Endometrial microvascular endothelial cells (primary cell): Measurements from ENCODE around the gene CYP24A1. TPM values are rescaled to one million over a fixed set of nuclear protein-coding genes. Genes with fewer than 3 reads are reported as not detected.

ENCODE experiments used
- in situ Hi-C: cut with HindIII; loops from 2 replicates; pipeline ENCODE4 v1.10.0; 2017; ENCODE audit warnings: low sequenced_read_pairs, low pct_unique_long_range_greater_than_20kb; ENCODE audit errors: inconsistent ontology term
- total RNA-seq: library from RNA; depleted of rRNA; stranded (reverse); fragments of >200 nt; gene quantifications from one replicate; pipeline ENCODE4 v1.2.3, GENCODE V29; 2015; ENCODE audit errors: inconsistent ontology term

The CYP24A1 gene
- total RNA-seq, 1 donor from 2014 or later, result not detected

- in situ Hi-C loops, result no loop called here
These were observed 6.2 kb upstream of the CYP24A1 start for GRCh38 chr20:54179946-54180345.

GRCh38 chr20:54178256-54178655 lies 4.5 kb upstream of the CYP24A1 start:
- in situ Hi-C loops, result no loop called here

GRCh38 chr20:54177378-54177777 lies 3.6 kb upstream of the CYP24A1 start:
- in situ Hi-C loops, result no loop called here

DNA sequence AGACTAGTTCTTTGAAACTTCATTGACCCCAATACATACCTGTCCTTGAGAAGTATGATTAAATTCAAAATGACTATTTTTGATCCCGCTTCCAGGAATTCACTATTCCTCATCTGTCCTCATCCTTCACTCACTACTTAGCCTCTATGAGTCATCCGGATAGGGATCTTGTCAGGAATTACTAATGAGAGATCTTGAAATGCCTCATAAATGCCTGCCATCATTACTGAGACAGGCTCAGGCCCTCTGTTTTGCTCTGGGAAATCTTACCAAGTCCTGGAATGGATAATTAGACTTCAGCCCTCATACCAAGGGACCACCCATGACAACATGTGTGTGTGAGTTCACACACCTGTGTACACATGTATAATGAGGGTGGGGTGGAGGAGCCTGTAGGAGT lies 2.8 kb upstream of the CYP24A1 start:
- in situ Hi-C loops, result no loop called here

GRCh38 chr20:54174457-54175175 lies 830 bp upstream of the CYP24A1 start:
- in situ Hi-C loops, result no loop called here

- in situ Hi-C loops, result no loop called here
These were observed 732 bp downstream of the CYP24A1 start for GRCh38 chr20:54172856-54173652.

DNA sequence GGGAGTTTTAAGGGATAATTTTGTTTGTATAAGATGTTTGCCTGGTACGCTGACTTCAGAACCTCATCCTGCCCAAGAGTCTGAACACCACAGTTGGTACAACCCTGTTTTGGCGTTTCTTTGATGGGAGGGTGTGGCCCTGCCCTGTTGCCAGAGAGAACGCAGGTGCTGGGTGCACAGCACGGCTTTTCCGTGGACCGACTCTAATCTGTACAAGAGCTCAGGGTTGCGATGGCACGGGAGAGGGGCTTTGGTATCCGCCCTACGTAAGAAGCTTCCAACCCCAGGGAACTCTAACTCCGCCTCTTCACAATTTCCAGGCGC lies 1.3 kb downstream of the CYP24A1 start:
- in situ Hi-C loops, result no loop called here

GRCh38 chr20:54170963-54171362 lies 2.8 kb downstream of the CYP24A1 start:
- in situ Hi-C loops, result no loop called here

DNA sequence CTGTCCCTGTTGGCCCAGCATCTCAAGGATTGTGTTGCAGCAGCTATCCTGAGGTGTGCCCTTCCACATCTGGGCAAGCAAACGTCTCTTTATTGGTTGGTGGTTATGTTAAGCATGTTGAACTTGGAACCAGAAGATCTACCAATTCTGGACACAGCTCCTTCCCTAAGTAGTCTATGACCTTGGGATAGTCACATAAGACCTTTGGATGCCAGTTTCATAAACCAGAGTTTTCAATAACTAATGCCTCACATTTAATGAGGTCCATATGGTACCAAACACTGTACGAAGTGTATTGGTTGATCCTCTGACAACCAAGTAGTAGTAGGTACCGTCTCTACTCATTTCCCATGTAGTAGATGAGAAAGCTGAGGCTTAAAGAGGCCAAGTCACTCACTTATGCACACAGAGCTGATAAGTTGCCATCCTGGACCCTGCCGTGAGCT lies 3.7 kb downstream of the CYP24A1 start:
- in situ Hi-C loops, result no loop called here

DNA sequence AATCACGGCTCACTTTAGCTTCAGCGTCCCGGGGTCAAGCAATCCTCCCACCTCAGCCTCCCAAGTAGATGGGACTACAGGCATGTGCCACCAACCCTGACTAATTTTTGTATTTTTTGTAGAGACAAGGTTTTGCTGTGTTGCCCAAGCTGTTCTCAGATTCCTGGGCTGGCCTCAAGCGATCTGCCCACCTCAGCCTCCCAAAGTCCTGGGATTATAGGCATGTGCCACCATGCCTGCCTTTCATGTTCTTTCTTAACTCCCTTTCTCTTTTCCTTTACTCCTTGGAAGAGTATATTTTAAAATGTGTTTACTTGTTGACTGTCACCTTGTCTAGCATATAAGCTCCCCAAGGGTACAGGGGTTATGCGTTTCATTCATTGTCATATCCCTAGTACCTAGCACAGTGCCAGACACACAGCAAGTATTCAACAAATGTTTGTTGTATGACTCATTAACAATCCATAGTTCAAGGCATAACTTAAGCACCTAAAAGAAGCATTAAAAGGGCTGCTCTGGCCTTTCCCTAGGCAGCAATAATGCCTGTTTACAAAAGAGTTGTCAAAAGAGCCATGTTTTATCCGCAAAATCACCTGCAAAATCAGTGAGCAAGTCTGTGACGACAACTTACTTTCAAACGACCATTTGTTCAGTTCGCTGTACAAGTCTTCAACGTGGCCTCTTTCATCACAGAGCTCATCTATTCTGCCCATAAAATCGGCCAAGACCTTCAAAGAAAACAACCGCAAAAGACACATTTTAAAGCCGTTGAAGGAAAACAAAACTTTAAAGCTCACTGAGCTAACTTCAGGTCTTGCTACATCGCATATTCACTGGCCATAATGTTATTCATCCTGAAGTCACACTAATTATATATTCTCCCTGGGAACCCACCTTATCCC lies 4.6 kb downstream of the CYP24A1 start:
- in situ Hi-C loops, result no loop called here

DNA sequence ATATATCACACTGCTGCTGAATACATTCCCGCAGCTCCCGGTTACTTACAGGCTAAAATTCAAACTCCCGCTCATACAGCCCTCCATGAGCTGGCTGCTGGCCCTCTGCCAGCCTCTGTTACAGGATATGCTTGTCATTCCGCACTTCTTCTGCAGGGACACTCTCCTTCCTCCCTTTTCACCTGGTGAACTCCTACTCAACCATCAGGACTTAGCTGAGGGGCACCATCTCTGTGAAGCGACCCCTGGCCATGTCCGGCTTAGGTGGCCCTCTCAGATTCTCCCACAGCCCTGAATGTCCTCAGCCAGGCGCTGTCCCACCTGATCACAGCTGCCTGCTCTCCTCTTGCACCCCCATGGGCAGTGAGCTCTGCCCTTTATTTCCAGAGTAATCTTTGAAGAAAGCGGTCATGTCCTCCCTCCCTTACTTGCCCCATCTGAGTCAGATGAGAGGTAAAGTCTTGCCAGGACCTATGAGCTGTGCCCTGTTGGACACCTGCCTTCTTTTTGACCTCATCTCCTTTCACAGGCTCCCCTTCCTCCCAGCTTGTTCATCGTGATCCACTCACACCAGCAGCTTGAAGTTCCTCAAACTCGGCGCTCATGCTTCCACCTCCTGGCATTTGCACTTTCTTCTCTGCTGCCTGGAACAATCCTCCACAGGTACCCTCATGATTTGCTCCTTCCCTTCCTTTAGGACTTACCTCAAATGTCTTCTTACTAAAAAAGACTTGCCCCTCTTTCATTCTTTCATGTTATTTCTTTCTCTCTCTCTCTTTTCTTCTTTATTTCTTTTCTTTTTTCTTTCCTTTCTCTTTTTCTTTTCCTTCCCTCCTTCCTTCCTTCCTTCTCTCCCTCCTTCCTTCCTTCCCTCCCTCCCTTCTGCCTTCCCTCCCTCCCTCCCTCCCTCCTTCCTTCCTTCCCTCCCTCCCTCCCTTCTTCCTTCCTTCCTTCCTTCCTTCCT lies 5.6 kb downstream of the CYP24A1 start:
- in situ Hi-C loops, result no loop called here

- in situ Hi-C loops, result no loop called here
These were observed 6.7 kb downstream of the CYP24A1 start for GRCh38 chr20:54166987-54167662.

DNA sequence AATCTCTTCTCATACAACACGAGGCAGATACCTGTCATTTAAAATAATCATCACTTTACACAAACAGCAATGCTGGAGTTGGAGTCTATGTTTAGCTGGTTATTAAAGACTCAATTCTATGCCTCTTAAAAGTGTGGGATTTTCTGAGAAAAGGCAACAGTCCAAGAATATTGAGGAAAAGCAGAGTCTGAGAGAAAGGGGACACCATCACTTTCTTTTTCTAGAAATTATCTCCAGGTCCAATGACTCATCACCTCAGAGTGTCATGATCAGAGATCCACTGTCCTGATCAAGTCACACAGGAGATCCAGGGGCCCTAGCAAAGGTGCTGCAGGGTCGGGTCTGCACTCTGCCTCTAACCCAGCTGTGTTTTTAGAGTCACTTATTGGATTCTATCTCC lies 8.0 kb downstream of the CYP24A1 start:
- in situ Hi-C loops, result no loop called here

DNA sequence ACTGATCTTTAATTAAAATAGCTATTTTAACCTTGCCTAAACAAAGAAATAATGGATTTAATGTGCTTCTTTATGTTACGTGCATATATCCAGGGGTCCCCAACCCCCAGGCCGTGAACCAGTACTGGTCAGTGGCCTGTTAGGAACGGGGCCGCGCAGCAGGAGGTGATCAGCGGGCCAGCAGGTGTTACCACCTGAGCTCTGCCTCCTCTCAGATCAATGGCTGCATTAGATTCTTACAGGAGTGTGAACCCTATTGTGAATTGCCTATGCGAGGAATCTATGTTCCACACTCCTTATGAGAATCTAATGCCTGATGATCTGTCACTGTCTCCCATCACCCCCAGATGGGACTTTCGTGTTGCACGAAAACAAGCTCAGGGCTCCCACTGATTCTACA lies 8.8 kb downstream of the CYP24A1 start:
- in situ Hi-C loops, result no loop called here

DNA sequence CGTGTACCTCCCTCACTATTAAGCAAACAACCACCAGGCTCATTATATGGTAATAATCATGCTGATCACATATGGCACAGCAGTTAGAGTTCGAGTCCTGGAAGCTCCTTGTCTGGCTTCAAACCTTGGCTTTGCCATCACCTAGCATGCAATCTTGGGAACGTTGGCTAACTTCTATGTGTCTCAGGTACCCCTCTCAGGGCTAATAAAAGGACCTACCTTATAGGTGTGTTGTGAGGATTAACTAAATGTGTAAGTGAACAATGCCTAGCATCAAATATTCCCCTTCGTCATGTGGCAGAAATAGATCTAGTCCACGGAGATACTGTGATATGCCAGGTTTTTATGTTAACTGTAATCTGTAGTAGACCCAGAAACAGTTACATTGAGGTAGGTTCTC lies 10.4 kb downstream of the CYP24A1 start:
- in situ Hi-C loops, result no loop called here

DNA sequence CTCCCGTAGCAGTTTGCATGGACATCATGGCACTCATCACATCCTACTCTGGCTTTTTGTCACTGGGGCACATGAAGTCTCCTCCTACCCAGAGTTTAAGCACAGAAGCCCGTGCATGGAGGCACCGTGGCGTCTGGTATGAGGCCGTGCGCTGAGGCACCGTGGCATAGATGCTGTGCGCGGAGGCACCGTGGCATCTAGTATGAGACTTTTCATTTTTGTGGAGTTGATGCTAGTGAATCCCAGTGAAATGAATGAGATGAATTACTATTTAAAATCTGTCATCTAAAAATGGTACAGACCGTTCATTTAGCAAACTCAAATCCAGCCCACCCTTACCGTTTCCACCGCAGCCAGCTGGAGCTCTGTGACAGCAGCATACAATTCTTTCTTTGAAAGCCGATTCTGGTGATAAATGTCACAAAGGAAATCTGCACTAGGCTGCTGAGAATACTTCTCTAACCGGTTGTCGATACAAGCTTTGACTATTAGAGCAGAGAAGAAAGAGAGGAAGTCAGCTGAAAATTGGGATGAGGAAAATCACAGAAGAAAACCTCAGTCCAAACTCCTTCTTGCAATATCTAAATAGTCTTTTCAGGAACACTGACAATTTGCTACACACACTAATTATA lies 11.3 kb downstream of the CYP24A1 start:
- in situ Hi-C loops, result no loop called here

GRCh38 chr20:54161821-54162149 lies 12.0 kb downstream of the CYP24A1 start:
- in situ Hi-C loops, result no loop called here
